Uterus (tissue), 4 donors: ENCODE results near the gene SLCO1B3. TPM values are rescaled to one million over a fixed set of nuclear protein-coding genes. Genes with fewer than 3 reads are reported as not detected.

ENCODE experiments used
- DNase-seq, 2 donors: peaks; one replicate each; pipeline ENCODE4 v3.0.0-alpha.2; 2019 to 2020
- H3K27ac ChIP-seq, 2 donors: fragments of 200-600 bp; sonication (generic); 1 replicate in 1 of 2; 2 replicates in 1 of 2; pipeline ENCODE4 v1.5.1; 2016 to 2018
- H3K27me3 ChIP-seq, 2 donors: fragments of 200-600 bp; sonication (generic); one replicate each; pipeline ENCODE4 v1.5.1; 2018 to 2019; ENCODE audit warnings: control low read depth in 1 of 2
- H3K36me3 ChIP-seq, 2 donors: fragments of 200-600 bp; sonication (generic); one replicate each; pipeline ENCODE4 v1.5.1; 2019; ENCODE audit warnings: control low read depth in 1 of 2
- H3K4me1 ChIP-seq, 2 donors: fragments of 200-600 bp; sonication (generic); one replicate each; pipeline ENCODE4 v1.5.1; 2018 to 2019; ENCODE audit warnings: control low read depth in 1 of 2
- H3K4me3 ChIP-seq, 2 donors: fragments of 200-600 bp; sonication (generic); 1 replicate in 1 of 2; 2 replicates in 1 of 2; pipeline ENCODE4 v1.5.1; 2018 to 2019; ENCODE audit warnings: mild to moderate bottlenecking in 1 of 2
- H3K9me3 ChIP-seq, 2 donors: fragments of 200-600 bp; sonication (generic); one replicate each; pipeline ENCODE4 v1.5.1; 2019; ENCODE audit warnings: control low read depth in 1 of 2
- CTCF ChIP-seq, 4 experiments: fragments of 200-600 bp in 2 of 4; fragments of 450-650 bp in 2 of 4; sonication (generic) in 2 of 4; IDR thresholded peaks; one replicate each; pipeline ENCODE4 v1.5.1; 2016 to 2019; ENCODE audit warnings: antibody characterized with exemption in 4 of 4, mild to moderate bottlenecking in 2 of 4, moderate library complexity in 1 of 4
- POLR2A ChIP-seq, 2 donors: fragments of 450-650 bp; IDR thresholded peaks; one replicate each; pipeline ENCODE4 v1.6.1; 2016; ENCODE audit warnings: antibody characterized with exemption in 2 of 2, mild to moderate bottlenecking in 1 of 2, moderate library complexity in 1 of 2
- intact Hi-C: fragments of 100-400 bp; cut with DNase I; formaldehyde crosslinking; loops from one replicate; pipeline ENCODE4 v1.15.1; 2023; ENCODE audit warnings: low total_unique reads
- total RNA-seq, 4 donors: library from RNA; depleted of rRNA in 3 of 4; stranded (reverse); fragments of >200 nt in 3 of 4; gene quantifications; one replicate each; pipeline versions ENCODE4 v1.1.0 to v1.2.4, GENCODE V29; 2014 to 2023
- donor health status: DM: yes; HTN: yes; CAD: no.

The SLCO1B3 gene
- total RNA-seq, 4 donors from 2014 or later: 0.21 TPM; not detected in 3

- intact Hi-C loops: no loop called here
- H3K36me3 ChIP-seq: no peaks in the 10 kb centered on the region
- DNase-seq: no peak
Observed at GRCh38 chr12:20798554-20798953, 12.0 kb upstream of the SLCO1B3 start.

GRCh38 chr12:20800160-20800559 is 10.3 kb upstream of the SLCO1B3 start:
- no peak overlapping the region for H3K4me3 ChIP-seq
- no peak for DNase-seq
- H3K9me3 ChIP-seq: no peaks in the 10 kb centered on the region
- H3K27ac ChIP-seq: no peak overlapping the region
- H3K36me3 ChIP-seq: no peaks in the 10 kb centered on the region
- TF ChIP-seq POLR2A (IDR thresholded peaks at IDR 0.05): no peak
- no peak for TF ChIP-seq CTCF (IDR thresholded peaks at IDR 0.05)
- no peaks in the 10 kb centered on the region for H3K27me3 ChIP-seq
- intact Hi-C loops: no loop called here
- H3K4me1 ChIP-seq: no peaks in the 10 kb centered on the region

More at GRCh38 chr12:20798554-20798953, 12.0 kb upstream of the SLCO1B3 start:
- no peaks in the 10 kb centered on the region for H3K4me1 ChIP-seq
- H3K27ac ChIP-seq: no peak overlapping the region
- TF ChIP-seq CTCF (IDR thresholded peaks at IDR 0.05) (peak; percentile 10 to 36 (median 24)), POLR2A (IDR thresholded peaks at IDR 0.05) (no peak)
- H3K27me3 ChIP-seq: no peaks in the 10 kb centered on the region
- no peaks in the 10 kb centered on the region for H3K9me3 ChIP-seq
- no peak overlapping the region for H3K4me3 ChIP-seq

- H3K4me3 ChIP-seq: no peak overlapping the region
- TF ChIP-seq CTCF (IDR thresholded peaks at IDR 0.05): no peak
- TF ChIP-seq POLR2A (IDR thresholded peaks at IDR 0.05): no peak
- H3K27ac ChIP-seq: no peak overlapping the region
- no peaks in the 10 kb centered on the region for H3K9me3 ChIP-seq
- no peaks in the 10 kb centered on the region for H3K36me3 ChIP-seq
- no peak for DNase-seq
- no peaks in the 10 kb centered on the region for H3K4me1 ChIP-seq
- intact Hi-C loops: no loop called here
- H3K27me3 ChIP-seq: no peaks in the 10 kb centered on the region
Observed at GRCh38 chr12:20801035-20801434, 9.5 kb upstream of the SLCO1B3 start.

- Histone ChIP-seq H3K36me3 (no peaks in the 10 kb centered on the region), H3K9me3 (no peaks in the 10 kb centered on the region), H3K4me1 (no peaks in the 10 kb centered on the region), H3K27ac (no peak overlapping the region), H3K4me3 (no peak overlapping the region), H3K27me3 (no peaks in the 10 kb centered on the region)
- TF ChIP-seq CTCF (IDR thresholded peaks at IDR 0.05): no peak
- no peak for TF ChIP-seq POLR2A (IDR thresholded peaks at IDR 0.05)
- intact Hi-C loops: no loop called here
- no peak for DNase-seq
Observed at GRCh38 chr12:20805921-20806320, 4.6 kb upstream of the SLCO1B3 start.

- Histone ChIP-seq H3K4me1 (no peaks in the 10 kb centered on the region), H3K36me3 (no peaks in the 10 kb centered on the region), H3K27ac (no peak overlapping the region), H3K27me3 (no peaks in the 10 kb centered on the region), H3K4me3 (no peak overlapping the region), H3K9me3 (no peaks in the 10 kb centered on the region)
- TF ChIP-seq POLR2A (IDR thresholded peaks at IDR 0.05) (no peak), CTCF (IDR thresholded peaks at IDR 0.05) (no peak)
- intact Hi-C loops: no loop called here
- no peak for DNase-seq
Observed at GRCh38 chr12:20807192-20808080, 3.1 kb upstream of the SLCO1B3 start.
